Measurements from ENCODE around the gene NEIL1.
"Not testable (repeated sequence)": the region's sequence is repeated elsewhere in the genome, so short reads cannot be mapped to it uniquely, and the experiment has no call there.

- TF ChIP-seq CTCF (IDR thresholded peaks at IDR 0.05 in 2 of 3, conservative IDR thresholded peaks at IDR 0.05 in 1 of 3; ENCODE audit: borderline replicate concordance in 1 of 3, insufficient read depth in 1 of 3, low read depth in 2 of 3, low read length in 2 of 3); EGR1 (IDR thresholded peaks at IDR 0.05; ENCODE audit: low read depth); POLR2AphosphoS5 (IDR thresholded peaks at IDR 0.05; ENCODE audit: low read depth, low read length); EZH2phosphoT487 (IDR thresholded peaks at IDR 0.05; ENCODE audit: borderline replicate concordance); MAX (IDR thresholded peaks at IDR 0.05); ZBTB33 (IDR thresholded peaks at IDR 0.05; ENCODE audit: extremely low read depth, insufficient replicate concordance, low read length); ATF3 (IDR thresholded peaks at IDR 0.05); POLR2A (IDR thresholded peaks at IDR 0.05; ENCODE audit: borderline replicate concordance, extremely low read depth, insufficient read depth, insufficient read length); REST (IDR thresholded peaks at IDR 0.05; ENCODE audit: low read depth); EZH2 (IDR thresholded peaks at IDR 0.05); ZNF274 (IDR thresholded peaks at IDR 0.05; ENCODE audit: low read depth, low read length); TCF7L2 (IDR thresholded peaks at IDR 0.05; ENCODE audit: borderline replicate concordance, extremely low read depth, insufficient read depth, insufficient read length); CEBPB (IDR thresholded peaks at IDR 0.05; ENCODE audit: low read depth); FOSL1 (IDR thresholded peaks at IDR 0.05; ENCODE audit: low read depth): not testable (repeated sequence)
Measured at GRCh38 chr15:75298541-75299310, 48.1 kb upstream of the NEIL1 start.
